Vagina (tissue), 2 donors: ENCODE results near the gene LIMCH1.

Source experiments
- POLR2A ChIP-seq, 2 donors: fragments of 450-650 bp; IDR thresholded peaks; one replicate each; pipeline ENCODE4 v1.6.1; 2017; ENCODE audit warnings: antibody characterized with exemption in 2 of 2, mild to moderate bottlenecking in 2 of 2, moderate library complexity in 2 of 2
- POLR2AphosphoS5 ChIP-seq, 2 donors: sonication (generic); formaldehyde crosslinking; IDR thresholded peaks; one replicate each; pipeline ENCODE4 v1.9.0; 2017; ENCODE audit warnings: antibody characterized with exemption in 2 of 2, mild to moderate bottlenecking in 2 of 2, low read depth in 1 of 2; ENCODE audit not compliant: insufficient read depth in 1 of 2
- TF ChIP-seq, protein P1 (sequence below), 3 experiments: fragments of 450-650 bp in 2 of 3; fragments of 200-600 bp in 1 of 3; sonication (generic) in 1 of 3; IDR thresholded peaks; one replicate each; pipeline ENCODE4 v1.5.1; 2017 to 2019; ENCODE audit warnings: antibody characterized with exemption in 3 of 3, mild to moderate bottlenecking in 2 of 3, moderate library complexity in 2 of 3

DNA sequence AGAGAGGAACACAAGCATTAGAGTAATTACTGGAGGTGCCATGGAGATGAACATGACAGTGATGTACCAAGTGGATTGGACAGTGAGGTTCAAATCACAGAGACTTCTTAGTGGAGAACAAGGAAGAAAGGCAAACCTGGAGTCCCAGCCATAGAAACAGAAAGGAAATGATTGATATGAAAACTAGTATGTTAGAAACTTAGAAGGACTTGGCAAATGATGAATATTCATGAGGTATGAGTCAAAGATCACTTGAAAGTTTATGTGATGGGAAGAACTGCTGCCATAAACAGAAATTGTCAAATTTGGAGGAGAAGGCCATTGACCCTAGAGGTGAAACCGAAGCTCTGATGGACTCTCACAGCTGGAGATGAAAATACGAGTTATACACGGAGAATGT is 122.4 kb downstream of the LIMCH1 start:
- TF ChIP-seq, protein P1, sequence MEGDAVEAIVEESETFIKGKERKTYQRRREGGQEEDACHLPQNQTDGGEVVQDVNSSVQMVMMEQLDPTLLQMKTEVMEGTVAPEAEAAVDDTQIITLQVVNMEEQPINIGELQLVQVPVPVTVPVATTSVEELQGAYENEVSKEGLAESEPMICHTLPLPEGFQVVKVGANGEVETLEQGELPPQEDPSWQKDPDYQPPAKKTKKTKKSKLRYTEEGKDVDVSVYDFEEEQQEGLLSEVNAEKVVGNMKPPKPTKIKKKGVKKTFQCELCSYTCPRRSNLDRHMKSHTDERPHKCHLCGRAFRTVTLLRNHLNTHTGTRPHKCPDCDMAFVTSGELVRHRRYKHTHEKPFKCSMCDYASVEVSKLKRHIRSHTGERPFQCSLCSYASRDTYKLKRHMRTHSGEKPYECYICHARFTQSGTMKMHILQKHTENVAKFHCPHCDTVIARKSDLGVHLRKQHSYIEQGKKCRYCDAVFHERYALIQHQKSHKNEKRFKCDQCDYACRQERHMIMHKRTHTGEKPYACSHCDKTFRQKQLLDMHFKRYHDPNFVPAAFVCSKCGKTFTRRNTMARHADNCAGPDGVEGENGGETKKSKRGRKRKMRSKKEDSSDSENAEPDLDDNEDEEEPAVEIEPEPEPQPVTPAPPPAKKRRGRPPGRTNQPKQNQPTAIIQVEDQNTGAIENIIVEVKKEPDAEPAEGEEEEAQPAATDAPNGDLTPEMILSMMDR (IDR thresholded peaks at IDR 0.05) = no peak
- TF ChIP-seq POLR2AphosphoS5 (IDR thresholded peaks at IDR 0.05; ENCODE audit: insufficient read depth in 1 of 2, low read depth in 1 of 2) = no peak
- TF ChIP-seq POLR2A (IDR thresholded peaks at IDR 0.05) = no peak
